Endothelial cell of umbilical vein (primary cell): ENCODE data around the gene LMBR1L. TPM values are rescaled to one million over a fixed set of nuclear protein-coding genes. Genes with fewer than 3 reads are reported as not detected.

Experiments used
- BruUV-seq: library from RNA; stranded (reverse); fragments of 400-500 nt; replicated peaks from 2 replicates; lab custom pipeline; 2021; lab: Mats Ljungman, UMichigan
- CTCF ChIA-PET: fragments of 300-600, 350-600 bp; sonication (Branson Sonifier 250); formaldehyde crosslinking; loops from one replicate; lab custom pipeline; 2021; ENCODE audit warnings: antibody characterized with exemption, inconsistent platforms; lab: Charles Lee
- POLR2A ChIA-PET: fragments of 300-600, 350-600 bp; sonication (Branson Sonifier 250); formaldehyde crosslinking; loops from one replicate; lab custom pipeline; 2021; ENCODE audit warnings: antibody characterized with exemption, inconsistent platforms; lab: Charles Lee
- DNase-seq: peaks from one replicate; pipeline ENCODE4 v3.0.0-alpha.2; 2011; ENCODE audit warnings: low read depth, low spot score
- FAIRE-seq: peaks from 2 replicates; lab custom pipeline; 2011; peaks lifted over from hg19 to GRCh38; lab: Jason Lieb, UNC
- H2AFZ ChIP-seq: 2 replicates; pipeline ENCODE4 v1.6.0; 2012; ENCODE audit warnings: low read depth, low read length, control low read depth, inconsistent platforms
- H3K27ac ChIP-seq: 2 replicates; pipeline ENCODE4 v1.5.1; 2011; ENCODE audit warnings: low read depth, mild to moderate bottlenecking, control low read depth, low read length, moderate library complexity; ENCODE audit not compliant: insufficient read depth
- H3K27me3 ChIP-seq, 2 experiments: 2 replicates each; pipeline versions ENCODE4 v1.6.0 to v1.6.1; 2011; ENCODE audit warnings: low read length in 2 of 2, mixed read lengths in 1 of 2; ENCODE audit not compliant: control insufficient read depth in 2 of 2, insufficient read depth in 2 of 2
- H3K36me3 ChIP-seq, 2 experiments: 2 replicates in 1 of 2; 3 replicates in 1 of 2; pipeline ENCODE4 v1.5.1; 2011; ENCODE audit warnings: low read length in 2 of 2, mild to moderate bottlenecking in 1 of 2, moderate library complexity in 1 of 2; ENCODE audit not compliant: control insufficient read depth in 2 of 2, insufficient read depth in 2 of 2; ENCODE audit errors: extremely low read depth in 1 of 2
- H3K4me1 ChIP-seq: 3 replicates; pipeline ENCODE4 v1.5.1; 2011; ENCODE audit warnings: mild to moderate bottlenecking, low read length; ENCODE audit not compliant: control insufficient read depth, insufficient read depth; ENCODE audit errors: extremely low read depth
- H3K4me2 ChIP-seq: 2 replicates; pipeline ENCODE4 v1.6.1; 2011; ENCODE audit warnings: low read length, control low read depth, mixed read lengths; ENCODE audit not compliant: insufficient read depth
- H3K4me3 ChIP-seq, 3 experiments: fragments of 200-600 bp in 1 of 3; sonication (generic), shearing (Covaris generic) in 1 of 3; replicated peaks in 1 of 3; 2 replicates each; pipeline ENCODE4 v1.5.1; 2011 to 2016; ENCODE audit warnings: control low read depth in 3 of 3, low read length in 3 of 3, mild to moderate bottlenecking in 2 of 3, inconsistent platforms in 1 of 3, low read depth in 1 of 3, moderate library complexity in 1 of 3; ENCODE audit not compliant: insufficient read depth in 1 of 3
- H3K79me2 ChIP-seq: 2 replicates; pipeline ENCODE4 v1.6.0; 2012; ENCODE audit warnings: low read length, inconsistent platforms; ENCODE audit not compliant: control insufficient read depth, insufficient read depth
- H3K9ac ChIP-seq: replicated peaks from 2 replicates; pipeline ENCODE3; 2011; ENCODE audit warnings: low read length, control low read depth; ENCODE audit not compliant: insufficient read depth; ENCODE audit errors: extremely low read depth
- H3K9me1 ChIP-seq: replicated peaks from 3 replicates; pipeline ENCODE4 v1.6.0; 2011; ENCODE audit warnings: mild to moderate bottlenecking, low read length; ENCODE audit not compliant: control insufficient read depth, insufficient read depth; ENCODE audit errors: extremely low read depth
- H3K9me3 ChIP-seq: replicated peaks from 2 replicates; pipeline ENCODE4 v1.5.1; 2012; ENCODE audit warnings: low read length, inconsistent platforms; ENCODE audit not compliant: control insufficient read depth, insufficient read depth
- H4K20me1 ChIP-seq: replicated peaks from 2 replicates; pipeline ENCODE3; 2011; ENCODE audit warnings: mild to moderate bottlenecking, low read length; ENCODE audit not compliant: control insufficient read depth, insufficient read depth; ENCODE audit errors: extremely low read depth
- FOS ChIP-seq: IDR thresholded peaks from 2 replicates; pipeline ENCODE4 v1.6.1; 2011; ENCODE audit warnings: mild to moderate bottlenecking, low read length, moderate library complexity, borderline replicate concordance; ENCODE audit not compliant: insufficient read depth
- GATA2 ChIP-seq: IDR thresholded peaks from 2 replicates; pipeline ENCODE4 v1.7.0; 2011; ENCODE audit warnings: low read depth, mild to moderate bottlenecking, moderate library complexity, mixed read lengths, low read length; ENCODE audit not compliant: insufficient read length, insufficient read depth
- JUN ChIP-seq: IDR thresholded peaks from 2 replicates; pipeline ENCODE4 v1.6.1; 2011; ENCODE audit warnings: borderline replicate concordance, low read depth; ENCODE audit not compliant: insufficient read length, insufficient read depth
- MAX ChIP-seq: IDR thresholded peaks from 2 replicates; pipeline ENCODE4 v1.6.1; 2011; ENCODE audit not compliant: insufficient read depth, insufficient read length
- MYC ChIP-seq: IDR thresholded peaks from one replicate; pipeline ENCODE4 v1.6.1; 2011; ENCODE audit warnings: mild to moderate bottlenecking, low read depth, low read length
- POLR2A ChIP-seq: IDR thresholded peaks from 2 replicates; pipeline ENCODE4 v1.6.1; 2012; ENCODE audit warnings: low read depth, mild to moderate bottlenecking, control low read depth, low read length
- POLR2AphosphoS5 ChIP-seq: IDR thresholded peaks from 2 replicates; pipeline ENCODE4 v1.6.1; 2012; ENCODE audit warnings: low read depth, mild to moderate bottlenecking, control low read depth, low read length, moderate library complexity; ENCODE audit not compliant: insufficient read depth
- dilution Hi-C: fragments of 300-500 bp; cut with MboI; formaldehyde crosslinking; loops from one replicate; pipeline ENCODE4 v1.15.0; 2019; ENCODE audit warnings: low sequenced_read_pairs; ENCODE audit not compliant: extremely low pct_ligation_motif_present
- intact Hi-C: fragments of 100-400 bp; cut with micrococcal nuclease; formaldehyde crosslinking; loops from one replicate; pipeline ENCODE4 v1.10.0; 2022
- polyA plus RNA-seq, 4 experiments: library from polyadenylated mRNA; depleted of rRNA in 3 of 4; stranded (reverse) in 3 of 4; unstranded in 1 of 4; fragments of >200 nt; gene quantifications; 2 replicates each; pipeline versions ENCODE4 v1.2.1 to v1.2.3, GENCODE V29; 2011 to 2012; ENCODE audit warnings: missing spikeins in 1 of 4
- total RNA-seq: library from RNA; stranded (reverse); gene quantifications from 2 replicates; pipeline ENCODE4 v1.2.3, GENCODE V29; 2021
- TF ChIP-seq, protein P1 (sequence below), 2 donors: IDR thresholded peaks; 1 replicate in 1 of 2; 2 replicates in 1 of 2; pipeline ENCODE4 v1.5.1; 2011; ENCODE audit warnings: low read length in 2 of 2, mild to moderate bottlenecking in 2 of 2, moderate library complexity in 2 of 2, control low read depth in 1 of 2, inconsistent platforms in 1 of 2, low read depth in 1 of 2; ENCODE audit not compliant: insufficient read depth in 1 of 2; ENCODE audit errors: extremely low read depth in 1 of 2

LMBR1L gene
- total and polyA plus RNA-seq, 2 donors (not counting 3 experiments of a cell fraction or from before 2014, with no cell fraction given) = 78.3 to 106 TPM

DNA sequence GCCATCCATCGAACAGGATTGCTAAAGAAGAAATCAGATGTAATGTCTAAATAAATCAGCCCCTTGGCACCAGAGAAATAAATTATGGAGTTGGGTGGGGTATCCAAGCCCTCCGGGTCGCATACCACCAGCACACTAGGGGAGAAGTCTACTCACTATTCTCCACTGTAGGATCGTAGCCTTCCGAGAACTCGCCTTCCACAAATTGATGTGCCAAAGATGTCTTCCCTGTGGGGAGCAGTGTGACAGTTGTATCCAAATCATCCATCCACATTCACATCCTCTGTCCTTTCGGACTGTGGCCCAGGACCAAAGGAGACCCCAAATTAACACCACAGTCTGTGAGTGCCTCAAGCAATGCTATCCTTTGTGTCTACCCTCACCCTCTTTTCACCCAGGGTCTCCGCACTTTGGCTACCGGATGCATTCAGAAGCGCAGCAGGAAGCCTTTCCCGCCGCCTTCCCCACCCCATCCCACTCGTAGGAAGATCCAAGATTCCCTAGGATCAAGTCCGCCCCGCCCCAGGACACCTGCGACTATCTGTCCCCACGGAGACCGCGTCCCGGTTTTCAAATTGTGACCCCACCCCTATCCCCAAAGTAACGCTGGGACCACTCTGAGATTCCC, 41.7 kb downstream of the LMBR1L start:
- no peaks in the 10 kb centered on the region for H3K36me3 ChIP-seq
- peak overlapping the region; percentile 61 to 81 (median 64) for H3K4me3 ChIP-seq
- no peaks in the 10 kb centered on the region for H4K20me1 ChIP-seq
- POLR2A ChIA-PET = interaction anchor here (1.4 to 1.5 kb wide), 3 partner anchors 11 to 62 kb away, joined by 4 to 13 read pairs (median 4); partner anchors contain the start of gene TUBA1B
- DNase-seq (no peak), FAIRE-seq (peak; percentile 26)
- H2AFZ ChIP-seq = peak overlapping the region; percentile 97
- CTCF ChIA-PET = interaction anchor here (0.7 to 6.8 kb wide), 8 partner anchors 19 to 167 kb away, joined by 3 to 197 read pairs (median 12); partner anchors contain the start of genes DHH and TUBA1B
- H3K27ac ChIP-seq = peak overlapping the region; percentile 6
- H3K4me1 ChIP-seq = peaks cover 12% of the 10 kb centered on the region
- intact Hi-C loops = no loop called here
- H3K9me1 ChIP-seq = no peaks in the 10 kb centered on the region
- TF ChIP-seq MYC = no peak
- TF ChIP-seq, protein P1, sequence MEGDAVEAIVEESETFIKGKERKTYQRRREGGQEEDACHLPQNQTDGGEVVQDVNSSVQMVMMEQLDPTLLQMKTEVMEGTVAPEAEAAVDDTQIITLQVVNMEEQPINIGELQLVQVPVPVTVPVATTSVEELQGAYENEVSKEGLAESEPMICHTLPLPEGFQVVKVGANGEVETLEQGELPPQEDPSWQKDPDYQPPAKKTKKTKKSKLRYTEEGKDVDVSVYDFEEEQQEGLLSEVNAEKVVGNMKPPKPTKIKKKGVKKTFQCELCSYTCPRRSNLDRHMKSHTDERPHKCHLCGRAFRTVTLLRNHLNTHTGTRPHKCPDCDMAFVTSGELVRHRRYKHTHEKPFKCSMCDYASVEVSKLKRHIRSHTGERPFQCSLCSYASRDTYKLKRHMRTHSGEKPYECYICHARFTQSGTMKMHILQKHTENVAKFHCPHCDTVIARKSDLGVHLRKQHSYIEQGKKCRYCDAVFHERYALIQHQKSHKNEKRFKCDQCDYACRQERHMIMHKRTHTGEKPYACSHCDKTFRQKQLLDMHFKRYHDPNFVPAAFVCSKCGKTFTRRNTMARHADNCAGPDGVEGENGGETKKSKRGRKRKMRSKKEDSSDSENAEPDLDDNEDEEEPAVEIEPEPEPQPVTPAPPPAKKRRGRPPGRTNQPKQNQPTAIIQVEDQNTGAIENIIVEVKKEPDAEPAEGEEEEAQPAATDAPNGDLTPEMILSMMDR (IDR thresholded peaks at IDR 0.05; ENCODE audit: extremely low read depth in 1 of 2, insufficient read depth in 1 of 2, low read depth in 1 of 2, low read length in 2 of 2) = no peak
- no peak for TF ChIP-seq JUN
- TF ChIP-seq POLR2A = no peak
- no peak for TF ChIP-seq POLR2AphosphoS5
- no peak for TF ChIP-seq FOS
- no peak for TF ChIP-seq GATA2
- no peak for TF ChIP-seq MAX
- dilution Hi-C loops = no loop called here
- H3K27me3 ChIP-seq = no peaks in the 10 kb centered on the region
- BruUV-seq = no TSS peak
- no peaks in the 10 kb centered on the region for H3K9me3 ChIP-seq
- H3K79me2 ChIP-seq = no peaks in the 10 kb centered on the region
- peak overlapping the region; percentile 38 for H3K9ac ChIP-seq
- peak overlapping the region; percentile 82 for H3K4me2 ChIP-seq
